ENCODE data around the gene TSGA10.
"Not testable (repeated sequence)": the region's sequence is repeated elsewhere in the genome, so short reads cannot be mapped to it uniquely, and the experiment has no call there.

DNA sequence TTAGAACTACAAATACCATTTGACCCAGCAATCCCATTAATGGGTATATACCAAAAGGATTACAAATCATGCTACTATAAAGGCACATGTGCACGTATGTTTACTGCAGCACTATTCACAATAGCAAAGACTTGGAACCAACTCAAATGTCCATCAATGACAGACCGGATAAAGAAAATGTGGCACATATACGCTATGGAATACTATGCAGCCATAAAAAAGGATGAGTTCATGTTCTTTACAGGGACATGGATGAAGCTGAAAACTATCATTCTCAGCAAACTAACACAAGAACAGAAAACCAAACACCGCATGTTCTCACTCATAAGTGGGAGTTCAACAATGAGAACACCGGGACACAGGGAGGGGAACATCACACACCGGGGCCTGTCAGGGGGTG is 105.6 kb downstream of the TSGA10 start:
- TF ChIP-seq PAX5 (IDR thresholded peaks at IDR 0.05; ENCODE audit: insufficient read depth, low read length, severe bottlenecking); POLR2AphosphoS5 (IDR thresholded peaks at IDR 0.05; ENCODE audit: low read depth, low read length); POLR2A (IDR thresholded peaks at IDR 0.05; ENCODE audit: low read depth, low read length); SPI1 (IDR thresholded peaks at IDR 0.05; ENCODE audit: low read depth, low read length): not testable (repeated sequence)

Measured in GM12891 (cell line).